CD14-positive monocyte (primary cell): Measurements from ENCODE around the gene ARHGEF18. TPM values are rescaled to one million over a fixed set of nuclear protein-coding genes. Genes with fewer than 3 reads are reported as not detected.

Experiments used
- DNase-seq, 3 donors: peaks; one replicate each; pipeline ENCODE4 v3.0.0-alpha.2; 2011 to 2022
- H2AFZ ChIP-seq: 2 replicates; pipeline ENCODE4 v1.6.0; 2012; ENCODE audit warnings: mild to moderate bottlenecking, low read depth, low read length, inconsistent platforms; ENCODE audit not compliant: insufficient read depth, poor library complexity, severe bottlenecking
- H3K27ac ChIP-seq, 2 donors: 1 replicate in 1 of 2; 2 replicates in 1 of 2; pipeline ENCODE4 v1.5.1; 2012 to 2013; ENCODE audit warnings: low read length in 2 of 2, control low read depth in 1 of 2, inconsistent platforms in 1 of 2, low read depth in 1 of 2, mild to moderate bottlenecking in 1 of 2
- H3K27me3 ChIP-seq, 2 donors: one replicate each; pipeline versions ENCODE4 v1.6.0 to v1.6.1; 2011 to 2013; ENCODE audit warnings: low read length in 2 of 2; ENCODE audit not compliant: control insufficient read depth in 2 of 2, insufficient read depth in 2 of 2
- H3K36me3 ChIP-seq, 2 donors: replicated peaks in 1 of 2; 1 replicate in 1 of 2; 2 replicates in 1 of 2; pipeline versions ENCODE4 v1.5.1 to v1.6.1; 2012 to 2013; ENCODE audit warnings: low read length in 2 of 2, control low read depth in 1 of 2, inconsistent platforms in 1 of 2, mild to moderate bottlenecking in 1 of 2; ENCODE audit not compliant: insufficient read depth in 2 of 2, control insufficient read depth in 1 of 2
- H3K4me1 ChIP-seq, 2 donors: 1 replicate in 1 of 2; 2 replicates in 1 of 2; pipeline versions ENCODE4 v1.5.1 to v1.6.1; 2012 to 2013; ENCODE audit warnings: low read length in 2 of 2, control low read depth in 1 of 2, inconsistent platforms in 1 of 2, mild to moderate bottlenecking in 1 of 2, moderate library complexity in 1 of 2; ENCODE audit not compliant: insufficient read depth in 2 of 2, control insufficient read depth in 1 of 2
- H3K4me2 ChIP-seq: replicated peaks from 2 replicates; pipeline ENCODE3; 2012; ENCODE audit warnings: low read length, moderate library complexity, mild to moderate bottlenecking; ENCODE audit not compliant: poor library complexity, severe bottlenecking; ENCODE audit errors: extremely low read depth
- H3K4me3 ChIP-seq, 3 experiments: fragments of 200-600 bp in 1 of 3; sonication (generic) in 1 of 3; replicated peaks in 1 of 3; 1 replicate in 2 of 3; 2 replicates in 1 of 3; pipeline ENCODE4 v1.5.1; 2011 to 2013; ENCODE audit warnings: low read length in 3 of 3, mild to moderate bottlenecking in 3 of 3, control low read depth in 2 of 3, low read depth in 2 of 3, inconsistent platforms in 1 of 3, moderate library complexity in 1 of 3
- H3K79me2 ChIP-seq: 2 replicates; pipeline ENCODE4 v1.6.0; 2012; ENCODE audit warnings: mild to moderate bottlenecking, control low read depth, inconsistent platforms, low read length, moderate library complexity; ENCODE audit not compliant: insufficient read depth
- H3K9ac ChIP-seq: 2 replicates; pipeline ENCODE4 v1.6.0; 2017; ENCODE audit warnings: low read length, mild to moderate bottlenecking; ENCODE audit not compliant: insufficient read depth, poor library complexity, severe bottlenecking
- H3K9me3 ChIP-seq, 2 donors: replicated peaks in 1 of 2; 1 replicate in 1 of 2; 2 replicates in 1 of 2; pipeline versions ENCODE4 v1.5.1 to v1.6.1; 2012 to 2013; ENCODE audit warnings: low read length in 2 of 2, control low read depth in 1 of 2; ENCODE audit not compliant: control insufficient read depth in 1 of 2, insufficient read depth in 1 of 2
- H4K20me1 ChIP-seq: 2 replicates; pipeline ENCODE4 v1.6.0; 2012; ENCODE audit warnings: mild to moderate bottlenecking, low read length, control low read depth, moderate library complexity; ENCODE audit not compliant: insufficient read depth
- H3K27ac Mint-ChIP-seq, 7 donors: one replicate each; pipeline ENCODE4 v1.8.0; 2020; ENCODE audit warnings: mild to moderate bottlenecking in 7 of 7, mixed read lengths in 7 of 7, moderate library complexity in 6 of 7, inconsistent platforms in 2 of 7
- H3K27me3 Mint-ChIP-seq, 3 donors: one replicate each; pipeline ENCODE4 v1.8.0; 2021 to 2022; ENCODE audit warnings: low read depth in 3 of 3, mild to moderate bottlenecking in 3 of 3, mixed read lengths in 3 of 3, moderate library complexity in 3 of 3, inconsistent platforms in 1 of 3
- H3K36me3 Mint-ChIP-seq, 2 donors: one replicate each; pipeline ENCODE4 v1.8.0; 2020; ENCODE audit warnings: mixed read lengths in 2 of 2, inconsistent platforms in 1 of 2, mild to moderate bottlenecking in 1 of 2
- H3K4me1 Mint-ChIP-seq: one replicate; pipeline ENCODE4 v1.8.0; 2020; ENCODE audit warnings: mild to moderate bottlenecking, mixed read lengths
- H3K4me3 Mint-ChIP-seq, 2 donors: one replicate each; pipeline ENCODE4 v1.8.0; 2020; ENCODE audit warnings: mild to moderate bottlenecking in 2 of 2, mixed read lengths in 2 of 2, moderate library complexity in 1 of 2
- H3K9me3 Mint-ChIP-seq, 7 donors: one replicate each; pipeline ENCODE4 v1.8.0; 2020 to 2022; ENCODE audit warnings: mixed read lengths in 7 of 7, mild to moderate bottlenecking in 6 of 7, moderate library complexity in 6 of 7, inconsistent platforms in 2 of 7
- CTCF ChIP-seq: fragments of 200-600 bp; IDR thresholded peaks from one replicate; pipeline ENCODE4 v1.8.0; 2022; ENCODE audit warnings: antibody characterized with exemption, mild to moderate bottlenecking
- WGBS: methylation state at CpG from one replicate; pipeline ENCODE4 v1.1.5; 2013; ENCODE audit warnings: missing lambda C conversion rate; ENCODE audit not compliant: insufficient coverage; 5-methylcytosine and 5-hydroxymethylcytosine counted together
- intact Hi-C, 2 donors: fragments of 100-400 bp; cut with micrococcal nuclease; formaldehyde crosslinking; loops; one replicate each; pipeline versions ENCODE4 v1.15.0 to v1.15.1; 2023
- polyA plus RNA-seq, 3 donors: library from polyadenylated mRNA; depleted of rRNA in 1 of 3; unstranded in 2 of 3; stranded (reverse) in 1 of 3; fragments of 300-500 nt in 2 of 3; fragments of >200 nt in 1 of 3; fragmentation: Illumina TruSeq in 2 of 3; gene quantifications; 1 replicate in 2 of 3; 2 replicates in 1 of 3; pipeline ENCODE4 v1.2.3, GENCODE V29; 2012 to 2021

ARHGEF18 gene
- polyA plus RNA-seq, 3 donors: 0.46 to 18.9 (median 0.87) TPM

GRCh38 chr19:7349231-7349591 lies 474 bp downstream of the ARHGEF18 start:
- Histone ChIP-seq H4K20me1 (peaks cover 24% of the 10 kb centered on the region), H3K4me2 (peak overlapping the region; percentile 90), H3K4me1 (peaks cover 53 to 73% of the 10 kb centered on the region in 2 donors), H3K27me3 (no peaks in the 10 kb centered on the region), H3K36me3 (peaks cover 3 to 7% of the 10 kb centered on the region in 2 donors), H3K9me3 (peaks cover 6 to 10% of the 10 kb centered on the region in 2 donors), H3K79me2 (peaks cover 58% of the 10 kb centered on the region), H3K9ac (peak overlapping the region; percentile 65), H3K27ac (peak overlapping the region; percentile 55 to 80), H3K4me3 (peak overlapping the region; percentile 49 to 88 (median 68)), H2AFZ (peak overlapping the region; percentile 71)
- H3K27me3 Mint-ChIP-seq: peaks cover 0 to 2% (median 1%) of the 10 kb centered on the region in 3 donors
- peaks cover 8 to 16% of the 10 kb centered on the region in 2 donors for H3K36me3 Mint-ChIP-seq
- H3K4me3 Mint-ChIP-seq: peak overlapping the region; percentile 99
- TF ChIP-seq CTCF: no peak
- H3K4me1 Mint-ChIP-seq: peaks cover 79% of the 10 kb centered on the region
- DNase-seq: no peak
- WGBS: 0% methylated on average over 2 of the region's 9 CpGs
- intact Hi-C loops: no loop called here
- peaks cover 6 to 17% (median 14%) of the 10 kb centered on the region in 7 donors for H3K9me3 Mint-ChIP-seq
- peak overlapping the region; percentile 90 to 98 (median 96) for H3K27ac Mint-ChIP-seq

DNA sequence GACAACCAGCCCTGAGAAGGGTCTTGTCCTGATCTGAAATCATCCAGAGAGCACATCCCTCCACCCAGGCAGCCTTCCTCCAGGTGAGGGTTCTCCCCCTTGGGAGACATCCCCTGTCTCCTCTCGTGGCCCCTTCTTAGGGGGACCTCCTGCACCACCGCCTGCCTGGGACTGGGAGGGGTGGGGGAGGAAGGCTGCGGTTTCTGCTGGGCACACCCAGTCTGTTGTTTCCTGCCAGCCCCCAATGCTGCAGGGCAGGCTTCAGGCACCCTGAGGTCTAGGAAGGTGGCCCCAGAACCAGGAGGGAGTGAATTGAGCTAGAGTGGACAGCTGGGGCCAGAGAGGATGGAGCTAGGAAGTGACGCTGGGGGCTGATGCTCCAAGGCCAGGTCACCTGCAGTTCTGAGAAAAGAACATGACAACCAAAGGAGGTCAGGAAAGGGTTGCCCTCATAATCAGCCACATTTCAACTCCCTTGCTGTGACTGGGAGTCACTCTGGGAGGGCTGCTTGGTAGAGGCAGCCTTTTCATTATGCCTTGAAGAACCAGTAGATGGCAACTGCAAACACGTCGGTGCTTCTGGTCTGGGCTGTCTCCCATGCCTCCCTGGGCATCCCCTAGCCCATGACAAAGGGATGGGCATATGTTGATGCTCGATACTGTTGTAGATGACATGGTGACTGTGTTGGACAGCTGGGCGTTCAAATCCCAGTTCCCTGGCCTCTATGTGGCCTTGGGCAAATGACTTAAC lies 1.4 kb downstream of the ARHGEF18 start:
- Histone ChIP-seq H3K27me3 (no peaks in the 10 kb centered on the region), H4K20me1 (peaks cover 33% of the 10 kb centered on the region), H3K4me1 (peaks cover 44 to 65% of the 10 kb centered on the region in 2 donors), H3K4me3 (peak overlapping the region; percentile 49 to 88 (median 68)), H3K9ac (peak overlapping the region; percentile 65), H3K4me2 (peak overlapping the region; percentile 90), H3K27ac (peak overlapping the region; percentile 55 to 80), H3K36me3 (peaks cover 4 to 14% of the 10 kb centered on the region in 2 donors), H3K79me2 (peaks cover 68% of the 10 kb centered on the region), H2AFZ (peak overlapping the region; percentile 71), H3K9me3 (peaks cover 6 to 10% of the 10 kb centered on the region in 2 donors)
- Mint-ChIP-seq H3K36me3 (peaks cover 14 to 23% of the 10 kb centered on the region in 2 donors), H3K4me1 (peaks cover 78% of the 10 kb centered on the region), H3K4me3 (peak overlapping the region; percentile 99), H3K27ac (peak overlapping the region; percentile 90 to 98 (median 96)), H3K27me3 (peaks cover 0 to 2% (median 1%) of the 10 kb centered on the region in 3 donors), H3K9me3 (peaks cover 6 to 17% (median 14%) of the 10 kb centered on the region in 7 donors)
- intact Hi-C loops: no loop called here
- DNase-seq: peak in 1 of 3 donors; percentile 35
- 20% methylated on average over 4 of the region's 8 CpGs for WGBS
- no peak for TF ChIP-seq CTCF
